GM08714 (cell line): ENCODE data around the gene NADK.
"Not testable (repeated sequence)": the region's sequence is repeated elsewhere in the genome, so short reads cannot be mapped to it uniquely, and the experiment has no call there.

ENCODE experiments used
- H3K4me3 ChIP-seq: fragments of 200-500 bp; sonication (Bioruptor generic); 2 replicates; pipeline ENCODE4 v1.5.1; 2014; ENCODE audit warnings: mild to moderate bottlenecking, low read length, inconsistent platforms
- ZNF274 ChIP-seq: IDR thresholded peaks from 2 replicates; pipeline ENCODE4 v1.6.1; 2012; ENCODE audit warnings: mild to moderate bottlenecking, low read depth, low read length

NADK gene

DNA sequence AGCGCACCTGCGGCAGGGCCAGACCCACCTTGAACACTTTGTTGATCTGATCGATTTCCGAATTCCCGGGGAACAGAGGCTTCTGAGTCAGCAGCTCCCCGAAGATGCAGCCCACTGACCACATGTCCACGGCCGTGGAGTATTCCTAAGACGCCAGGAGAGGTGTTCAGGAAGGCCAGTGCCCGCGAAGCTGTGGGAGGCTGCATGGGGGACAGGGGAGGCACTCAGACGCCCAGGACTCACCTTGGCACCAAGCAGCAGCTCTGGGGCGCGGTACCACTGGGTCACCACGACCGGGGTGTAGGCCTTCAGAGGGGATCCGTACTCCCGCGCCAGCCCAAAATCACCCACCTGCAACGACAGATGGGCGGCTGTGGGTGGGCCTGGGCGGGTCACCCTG, 74.5 kb downstream of the NADK start:
- no peak overlapping the region for H3K4me3 ChIP-seq
- TF ChIP-seq ZNF274, result no peak

DNA sequence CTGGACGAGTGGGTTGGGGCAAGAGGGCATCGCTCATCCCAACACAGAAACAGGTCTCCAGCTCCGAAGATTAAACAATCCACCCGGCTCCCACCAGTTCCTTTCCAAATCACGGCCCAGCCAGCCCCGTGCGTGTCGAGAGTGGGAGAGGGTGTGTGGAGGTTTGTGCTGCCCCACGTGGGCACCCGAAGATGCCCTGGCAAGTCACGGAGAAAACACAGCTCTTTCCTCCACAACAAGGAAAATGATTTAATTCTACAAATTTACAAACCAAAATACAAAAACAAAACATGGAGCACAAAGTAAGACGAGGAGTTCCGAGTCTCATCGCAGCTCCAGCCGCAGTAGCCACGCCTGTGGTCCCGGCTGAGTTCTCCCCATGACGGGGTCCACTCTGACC, 75.8 kb downstream of the NADK start:
- not testable (repeated sequence) for H3K4me3 ChIP-seq
